BLaER1 treated with 17β-estradiol and CSF1 and Interleukin-3, amounts not matched to agents 10 nM and 100 nM (cell line): Measurements from ENCODE around the gene NMRK2.

Experiments
- H3K27ac ChIP-seq, 11 experiments: shearing (Covaris generic); formaldehyde crosslinking; 2 replicates each; pipeline ENCODE4 v1.8.1; 2022
- H3K27me3 ChIP-seq, 11 experiments: shearing (Covaris generic); formaldehyde crosslinking; 2 replicates each; pipeline ENCODE4 v1.8.1; 2022
- H3K36me3 ChIP-seq, 11 experiments: shearing (Covaris generic); formaldehyde crosslinking; 2 replicates each; pipeline ENCODE4 v1.8.1; 2022
- H3K4me1 ChIP-seq, 10 experiments: shearing (Covaris generic); formaldehyde crosslinking; 2 replicates each; pipeline ENCODE4 v1.8.1; 2022
- H3K4me2 ChIP-seq, 11 experiments: shearing (Covaris generic); formaldehyde crosslinking; 2 replicates each; pipeline ENCODE4 v1.8.1; 2022
- H3K4me3 ChIP-seq, 10 experiments: shearing (Covaris generic); formaldehyde crosslinking; 2 replicates each; pipeline ENCODE4 v1.8.1; 2022
- H3K9ac ChIP-seq, 11 experiments: shearing (Covaris generic); formaldehyde crosslinking; 2 replicates each; pipeline ENCODE4 v1.8.1; 2022
- H3K9me3 ChIP-seq, 11 experiments: shearing (Covaris generic); formaldehyde crosslinking; replicated peaks in 1 of 11; 2 replicates each; pipeline ENCODE4 v1.8.1; 2022
- H4K20me1 ChIP-seq, 11 experiments: shearing (Covaris generic); formaldehyde crosslinking; 2 replicates each; pipeline ENCODE4 v1.8.1; 2022
- Cebpa-rat ChIP-seq, 11 experiments: shearing (Covaris generic); IDR thresholded peaks; 2 replicates each; pipeline ENCODE4 v1.8.1; 2022

Gene NMRK2

DNA sequence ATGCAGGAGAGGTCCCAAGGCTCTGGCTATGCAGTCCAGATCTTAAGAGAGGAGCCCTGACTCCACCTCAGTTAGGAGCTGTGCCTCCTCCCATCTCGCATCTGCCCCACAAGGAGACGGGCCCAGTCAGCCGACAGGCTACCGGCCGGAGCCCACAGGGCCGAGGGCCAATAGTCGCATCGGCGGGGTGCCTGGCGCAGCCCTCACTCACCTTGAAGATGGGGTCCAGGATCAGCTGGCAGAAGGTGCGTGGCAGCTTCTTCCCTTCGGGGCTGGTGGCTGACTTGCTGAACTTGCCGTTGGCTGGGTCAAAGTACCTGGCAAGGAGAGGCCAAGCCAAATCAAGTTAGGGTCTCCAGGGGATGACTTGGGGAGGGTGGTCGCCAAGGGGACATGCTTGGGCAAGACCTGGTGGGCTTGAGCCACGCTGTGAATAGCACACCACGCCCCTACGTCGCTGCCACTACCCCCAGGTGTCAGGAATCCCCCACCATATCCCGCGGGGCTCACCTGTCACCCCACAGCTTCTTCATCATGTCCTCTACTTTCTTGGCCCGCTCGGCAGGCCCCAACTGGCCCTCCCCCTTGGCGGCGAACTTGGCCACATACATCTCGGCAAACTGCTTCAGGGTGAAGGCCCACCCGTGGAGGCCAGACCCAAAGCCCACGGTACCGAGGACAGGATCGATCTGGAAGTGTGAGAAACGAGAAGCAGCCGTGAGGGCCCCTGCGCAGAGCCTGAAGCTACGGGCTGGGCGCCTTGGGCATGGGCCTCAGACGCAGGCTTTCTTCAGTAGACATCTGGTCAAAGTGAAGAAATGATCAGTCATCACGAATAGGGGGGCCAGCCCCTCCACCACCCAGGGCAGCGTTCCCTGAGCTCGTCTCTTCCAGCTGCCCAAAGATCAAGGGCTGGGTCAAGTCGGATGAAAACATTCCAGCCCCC is 49.1 kb downstream of the NMRK2 start:
- H3K4me2 ChIP-seq, result peak overlapping the region; percentile 92 to 100 (median 99)
- H3K4me3 ChIP-seq, result peak overlapping the region in 9 of 10 experiments; percentile 17 to 100 (median 99); a peak in 17 of 20 replicates
- no peak for TF ChIP-seq Cebpa-rat (IDR thresholded peaks at IDR 0.05)
- no peaks in the 10 kb centered on the region; a peak in 1 of 22 replicates for H3K9me3 ChIP-seq
- peaks cover 80 to 82% (median 82%) of the 10 kb centered on the region in 11 experiments for H4K20me1 ChIP-seq
- peak overlapping the region in 10 of 11 experiments; percentile 6 to 99 (median 98); a peak in 19 of 22 replicates for H3K27ac ChIP-seq
- H3K4me1 ChIP-seq, result peaks cover 62 to 86% (median 83%) of the 10 kb centered on the region in 10 experiments
- no peaks in the 10 kb centered on the region for H3K27me3 ChIP-seq
- H3K9ac ChIP-seq, result peak overlapping the region; percentile 97 to 100 (median 98)
- H3K36me3 ChIP-seq, result peaks cover 76 to 79% (median 78%) of the 10 kb centered on the region in 11 experiments

GRCh38 chr19:3982701-3983541 is 50.1 kb downstream of the NMRK2 start:
- peaks cover 67 to 70% (median 69%) of the 10 kb centered on the region in 11 experiments for H3K36me3 ChIP-seq
- no peak for TF ChIP-seq Cebpa-rat (IDR thresholded peaks at IDR 0.05)
- peak overlapping the region; percentile 92 to 100 (median 99) for H3K4me2 ChIP-seq

GRCh38 chr19:3983542-3983914 is 50.7 kb downstream of the NMRK2 start:
- peak overlapping the region in 10 of 11 experiments; percentile 95 to 99 (median 98); a peak in 21 of 22 replicates for H3K27ac ChIP-seq
- H4K20me1 ChIP-seq, result peaks cover 65 to 67% (median 67%) of the 10 kb centered on the region in 11 experiments
- peak overlapping the region; percentile 88 to 100 (median 100) for H3K4me3 ChIP-seq
- H3K36me3 ChIP-seq, result peaks cover 61 to 64% (median 63%) of the 10 kb centered on the region in 11 experiments
- H3K4me1 ChIP-seq, result peaks cover 68 to 82% (median 78%) of the 10 kb centered on the region in 10 experiments
- H3K9me3 ChIP-seq, result no peaks in the 10 kb centered on the region; a peak in 1 of 22 replicates
- peak overlapping the region; percentile 92 to 100 (median 99) for H3K4me2 ChIP-seq
- no peaks in the 10 kb centered on the region for H3K27me3 ChIP-seq
- peak overlapping the region; percentile 97 to 100 (median 98) for H3K9ac ChIP-seq
- TF ChIP-seq Cebpa-rat (IDR thresholded peaks at IDR 0.05), result no peak

More at GRCh38 chr19:3982701-3983541, 50.1 kb downstream of the NMRK2 start:
- no peaks in the 10 kb centered on the region; a peak in 1 of 22 replicates for H3K9me3 ChIP-seq
- peak overlapping the region in 9 of 11 experiments; percentile 96 to 99 (median 98); a peak in 19 of 22 replicates for H3K27ac ChIP-seq
- peak overlapping the region; percentile 88 to 100 (median 100) for H3K4me3 ChIP-seq
- peak overlapping the region; percentile 97 to 100 (median 98) for H3K9ac ChIP-seq
- no peaks in the 10 kb centered on the region for H3K27me3 ChIP-seq
- peaks cover 68 to 84% (median 81%) of the 10 kb centered on the region in 10 experiments for H3K4me1 ChIP-seq
- H4K20me1 ChIP-seq, result peaks cover 71 to 73% (median 73%) of the 10 kb centered on the region in 11 experiments

DNA sequence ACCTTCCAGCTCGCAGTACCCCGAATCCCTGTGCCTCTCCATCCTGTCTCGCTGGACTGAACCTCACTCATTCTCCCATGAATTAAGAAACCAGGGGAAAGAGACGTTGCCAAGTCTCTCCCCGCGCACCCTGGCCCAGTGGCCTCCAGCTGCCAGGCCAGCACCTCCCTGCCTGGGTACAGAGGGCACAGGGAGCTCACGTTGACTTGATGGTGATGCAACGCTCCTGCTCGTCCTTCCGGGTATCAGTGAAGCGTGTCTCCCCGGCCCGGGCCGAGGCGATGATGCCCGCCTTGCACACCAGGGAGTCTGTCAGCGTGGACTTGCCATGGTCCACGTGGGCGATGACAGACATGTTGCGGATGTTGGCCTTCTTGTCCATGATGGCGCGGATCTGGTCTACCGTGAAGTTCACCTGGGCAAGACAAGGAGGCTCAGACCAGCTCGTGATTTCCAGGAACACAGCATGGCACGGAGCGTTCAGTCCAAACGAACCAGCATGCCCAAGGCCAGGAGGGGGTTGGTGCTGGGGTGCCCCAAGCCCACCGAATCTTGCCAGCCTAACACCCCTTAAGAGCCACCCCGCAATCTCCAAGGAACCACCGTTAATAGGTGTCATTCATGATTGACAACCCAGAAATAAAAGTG is 51.2 kb downstream of the NMRK2 start:
- peak overlapping the region; percentile 88 to 100 (median 100) for H3K4me3 ChIP-seq
- H3K9ac ChIP-seq, result peak overlapping the region; percentile 97 to 100 (median 98)
- peak in 7 of 11 experiments; percentile 62 to 87 (median 77); a peak in 11 of 22 replicates for TF ChIP-seq Cebpa-rat (IDR thresholded peaks at IDR 0.05)
- peaks cover 65 to 77% (median 73%) of the 10 kb centered on the region in 10 experiments for H3K4me1 ChIP-seq
- peaks cover 56 to 58% (median 57%) of the 10 kb centered on the region in 11 experiments for H3K36me3 ChIP-seq
- no peaks in the 10 kb centered on the region; a peak in 1 of 22 replicates for H3K9me3 ChIP-seq
- peak overlapping the region; percentile 91 to 99 (median 98) for H3K27ac ChIP-seq
- H3K27me3 ChIP-seq, result no peaks in the 10 kb centered on the region
- H3K4me2 ChIP-seq, result peak overlapping the region; percentile 92 to 100 (median 99)
- peaks cover 60 to 62% (median 61%) of the 10 kb centered on the region in 11 experiments for H4K20me1 ChIP-seq

DNA sequence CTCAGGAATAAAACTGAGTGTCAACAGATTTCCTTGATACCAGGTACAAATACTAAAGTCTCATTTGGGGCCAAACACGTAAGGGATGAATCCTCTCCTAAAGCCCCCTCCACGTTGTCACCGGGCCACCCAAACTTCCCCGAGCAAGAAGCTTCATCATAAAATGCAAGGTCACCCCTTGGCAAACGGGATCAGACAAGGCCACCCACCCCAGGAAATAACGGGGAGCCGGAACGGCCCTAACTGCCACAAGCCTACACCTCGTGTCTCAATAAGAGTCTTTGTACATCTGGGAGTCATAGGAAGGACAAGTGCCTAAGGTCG is 51.7 kb downstream of the NMRK2 start:
- Histone ChIP-seq H3K36me3 (peaks cover 51 to 53% (median 52%) of the 10 kb centered on the region in 11 experiments), H4K20me1 (peaks cover 55 to 57% (median 56%) of the 10 kb centered on the region in 11 experiments)

GRCh38 chr19:3984908-3985642 is 52.2 kb downstream of the NMRK2 start, which contains the start of gene EEF2:
EEF2 (minus strand) TSS chr19:3985463; CDS start chr19:3985380, 83 bp downstream.
- Histone ChIP-seq H3K4me2 (peak within 1 kb of the TSS; percentile 96 to 100 (median 99)), H4K20me1 (peaks cover 50 to 52% (median 51%) of the 10 kb centered on the region in 11 experiments), H3K9me3 (no peaks in the 10 kb centered on the region; a peak in 1 of 22 replicates), H3K36me3 (peaks cover 46 to 48% (median 47%) of the 10 kb centered on the region in 11 experiments), H3K27me3 (no peaks in the 10 kb centered on the region), H3K4me1 (peaks cover 54 to 73% (median 67%) of the 10 kb centered on the region in 10 experiments), H3K4me3 (peak within 1 kb of the TSS; percentile 88 to 100 (median 100)), H3K27ac (peak within 1 kb of the TSS; percentile 91 to 99 (median 98)), H3K9ac (peak within 1 kb of the TSS; percentile 97 to 100 (median 98))
- no peak for TF ChIP-seq Cebpa-rat (IDR thresholded peaks at IDR 0.05)

More for the DNA sequence above, 51.7 kb downstream of the NMRK2 start:
- Histone ChIP-seq H3K9me3 (no peaks in the 10 kb centered on the region; a peak in 1 of 22 replicates), H3K4me1 (peaks cover 60 to 75% (median 70%) of the 10 kb centered on the region in 10 experiments), H3K27me3 (no peaks in the 10 kb centered on the region), H3K27ac (peak overlapping the region; percentile 91 to 99 (median 98)), H3K4me3 (peak overlapping the region; percentile 88 to 100 (median 100)), H3K4me2 (peak overlapping the region; percentile 92 to 100 (median 99)), H3K9ac (peak overlapping the region; percentile 97 to 100 (median 98))
- TF ChIP-seq Cebpa-rat (IDR thresholded peaks at IDR 0.05), result no peak

DNA sequence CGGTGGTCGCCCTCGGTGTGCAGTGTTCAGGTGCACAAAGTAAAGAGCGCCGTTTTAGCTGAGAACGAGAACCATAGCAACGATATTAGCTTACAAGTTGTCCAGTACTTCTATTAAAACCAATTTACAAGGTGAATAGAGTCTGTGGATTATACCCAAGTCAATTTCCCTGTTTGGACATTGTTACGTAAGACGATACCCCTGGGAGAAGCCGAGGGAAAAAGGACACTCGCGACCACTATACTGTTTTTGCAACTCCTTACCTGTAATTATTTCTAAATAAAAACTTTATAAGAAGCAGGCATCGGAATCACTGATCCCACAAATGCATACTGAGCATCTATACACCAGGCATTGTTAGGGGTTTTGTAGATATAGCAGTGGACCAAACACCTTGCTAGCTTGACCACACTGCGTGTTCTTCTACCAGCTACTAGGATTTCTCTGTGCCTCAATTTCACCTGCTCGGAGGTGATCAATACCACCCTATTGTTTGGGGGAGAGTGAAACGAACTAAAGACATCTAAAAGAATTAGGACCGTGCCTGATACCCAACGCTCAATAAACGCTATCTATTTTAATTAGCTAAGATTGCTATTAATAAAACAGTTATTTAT is 52.9 kb downstream of the NMRK2 start:
- peak overlapping the region; percentile 84 to 100 (median 97) for H3K4me2 ChIP-seq
- no peak for TF ChIP-seq Cebpa-rat (IDR thresholded peaks at IDR 0.05)

More for the DNA sequence above, 52.9 kb downstream of the NMRK2 start:
- Histone ChIP-seq H3K4me3 (peak overlapping the region; percentile 88 to 100 (median 100)), H4K20me1 (peaks cover 43 to 45% (median 44%) of the 10 kb centered on the region in 11 experiments), H3K27me3 (no peaks in the 10 kb centered on the region), H3K27ac (peak overlapping the region in 10 of 11 experiments; percentile 95 to 99 (median 98); a peak in 21 of 22 replicates), H3K9me3 (no peaks in the 10 kb centered on the region; a peak in 1 of 22 replicates), H3K36me3 (peaks cover 39 to 41% (median 40%) of the 10 kb centered on the region in 11 experiments), H3K9ac (peak overlapping the region; percentile 97 to 100 (median 98); a peak in 21 of 22 replicates), H3K4me1 (peaks cover 48 to 70% (median 61%) of the 10 kb centered on the region in 10 experiments)
